Astrocyte of the spinal cord (primary cell): Measurements from ENCODE around the gene PAPOLG.

Experiments used
- DNase-seq: peaks from one replicate; pipeline ENCODE4 v3.0.0; 2011; ENCODE audit warnings: low read depth, low spot score
- H3K4me3 ChIP-seq: 2 replicates; pipeline ENCODE4 v1.5.1; 2011; ENCODE audit warnings: low read depth, mild to moderate bottlenecking, low read length, moderate library complexity
- CTCF ChIP-seq: IDR thresholded peaks from 2 replicates; pipeline ENCODE4 v1.5.1; 2012; ENCODE audit warnings: low read depth, mild to moderate bottlenecking, low read length, inconsistent platforms
- in situ Hi-C: cut with HindIII; loops from 2 replicates; pipeline ENCODE4 v1.10.0; 2017; ENCODE audit warnings: low sequenced_read_pairs

The PAPOLG gene

GRCh38 chr2:60719331-60719730 is 36.7 kb upstream of the PAPOLG start:
- in situ Hi-C loops: no loop called here
- H3K4me3 ChIP-seq: no peak overlapping the region
- no peak for TF ChIP-seq CTCF
- no peak for DNase-seq

- H3K4me3 ChIP-seq: no peak overlapping the region
- TF ChIP-seq CTCF: no peak
- DNase-seq: no peak
- in situ Hi-C loops: no loop called here
Observed at GRCh38 chr2:60725466-60725865, 30.6 kb upstream of the PAPOLG start.

- in situ Hi-C loops: no loop called here
- no peak for TF ChIP-seq CTCF
- H3K4me3 ChIP-seq: no peak overlapping the region
- DNase-seq: no peak
Observed at GRCh38 chr2:60728855-60729254, 27.2 kb upstream of the PAPOLG start.

GRCh38 chr2:60735496-60736250 is 20.4 kb upstream of the PAPOLG start:
- no peak for TF ChIP-seq CTCF
- DNase-seq: no peak
- in situ Hi-C loops: no loop called here
- H3K4me3 ChIP-seq: peak overlapping the region; percentile 12

GRCh38 chr2:60738679-60739078 is 17.4 kb upstream of the PAPOLG start:
- in situ Hi-C loops: no loop called here
- no peak for DNase-seq
- TF ChIP-seq CTCF: no peak
- no peak overlapping the region for H3K4me3 ChIP-seq

- in situ Hi-C loops: no loop called here
- H3K4me3 ChIP-seq: no peak overlapping the region
- no peak for DNase-seq
- TF ChIP-seq CTCF: no peak
Observed at GRCh38 chr2:60739156-60739555, 16.9 kb upstream of the PAPOLG start.

GRCh38 chr2:60741576-60741975 is 14.5 kb upstream of the PAPOLG start:
- no peak overlapping the region for H3K4me3 ChIP-seq
- no peak for TF ChIP-seq CTCF
- no peak for DNase-seq
- in situ Hi-C loops: no loop called here
